Body of pancreas (tissue), 4 donors: ENCODE measurements around the gene SH2D3C.

Source experiments
- CTCF ChIP-seq, 7 experiments: fragments of 450-650 bp in 4 of 7; fragments of 200-600 bp in 3 of 7; sonication (generic) in 3 of 7; IDR thresholded peaks; one replicate each; pipeline ENCODE4 v1.5.1; 2016 to 2019; ENCODE audit warnings: antibody characterized with exemption in 7 of 7
- POLR2A ChIP-seq, 3 donors: fragments of 450-650 bp; IDR thresholded peaks; one replicate each; pipeline ENCODE4 v1.6.1; 2016; ENCODE audit warnings: antibody characterized with exemption in 3 of 3, mild to moderate bottlenecking in 2 of 3

GRCh38 chr9:127700140-127700539, 78.3 kb downstream of the SH2D3C start:
- no peak for TF ChIP-seq CTCF (IDR thresholded peaks at IDR 0.05)
- TF ChIP-seq POLR2A (IDR thresholded peaks at IDR 0.05): no peak
